GM23338 (cell line): ENCODE results near the gene UPP1. TPM values are rescaled to one million over a fixed set of nuclear protein-coding genes. Genes with fewer than 3 reads are reported as not detected.

ENCODE experiments used
- ETS1 ChIP-seq: IDR thresholded peaks from 2 replicates; pipeline ENCODE4 v1.6.1; 2016; ENCODE audit warnings: antibody characterized with exemption
- EZH2phosphoT487 ChIP-seq: fragments of 200-600 bp; sonication (generic); IDR thresholded peaks from one replicate; pipeline ENCODE4 v1.8.1; 2018; ENCODE audit warnings: antibody characterized with exemption; ENCODE audit not compliant: unreplicated experiment
- JUNB ChIP-seq: IDR thresholded peaks from one replicate; pipeline ENCODE4 v1.6.1; 2016; ENCODE audit warnings: antibody characterized with exemption; ENCODE audit not compliant: unreplicated experiment
- POLR2AphosphoS5 ChIP-seq: IDR thresholded peaks from 2 replicates; pipeline ENCODE4 v1.6.1; 2016; ENCODE audit warnings: antibody characterized with exemption, low read depth
- ZNF114 ChIP-seq: fragments of 250-450 bp; sonication (Bioruptor Pico); IDR thresholded peaks from 2 replicates; pipeline ENCODE4 v1.5.0; 2020; ENCODE audit warnings: mild to moderate bottlenecking, moderate library complexity
- ZNF462 ChIP-seq: fragments of 250-450 bp; sonication (Bioruptor Pico); IDR thresholded peaks from 2 replicates; pipeline ENCODE4 v1.5.0; 2020; ENCODE audit warnings: mild to moderate bottlenecking, moderate library complexity
- polyA plus RNA-seq: library from polyadenylated mRNA; unstranded; fragments of >200 nt; fragmentation: Nextera tagmentation; extraction: Ambion mirVana; gene quantifications from 2 replicates; pipeline ENCODE4 v1.2.1, GENCODE V29; 2016
- total RNA-seq: library from RNA; depleted of rRNA; stranded (reverse); fragments of >200 nt; shearing (Covaris generic); gene quantifications from 2 replicates; pipeline ENCODE4 v1.2.3, GENCODE V29; 2014

Gene UPP1
- total and polyA plus RNA-seq, 2 experiments from 2014 or later: 22.7 to 43.5 TPM

GRCh38 chr7:48108959-48109847 is 20.1 kb downstream of the UPP1 start (continued):
- TF ChIP-seq ZNF462 (CRISPR knock-in tag): no peak
- no peak for TF ChIP-seq ETS1
- no peak for TF ChIP-seq JUNB
- no peak for TF ChIP-seq EZH2phosphoT487
- no peak for TF ChIP-seq POLR2AphosphoS5
- TF ChIP-seq ZNF114 (CRISPR knock-in tag): no peak
